Measurements from ENCODE around the gene CA6.
A peak's percentile ranks its signal among the peaks of the same experiment; 100 is the strongest.
"Not testable (repeated sequence)": the region's sequence is repeated elsewhere in the genome, so short reads cannot be mapped to it uniquely, and the experiment has no call there.

The CA6 gene

DNA sequence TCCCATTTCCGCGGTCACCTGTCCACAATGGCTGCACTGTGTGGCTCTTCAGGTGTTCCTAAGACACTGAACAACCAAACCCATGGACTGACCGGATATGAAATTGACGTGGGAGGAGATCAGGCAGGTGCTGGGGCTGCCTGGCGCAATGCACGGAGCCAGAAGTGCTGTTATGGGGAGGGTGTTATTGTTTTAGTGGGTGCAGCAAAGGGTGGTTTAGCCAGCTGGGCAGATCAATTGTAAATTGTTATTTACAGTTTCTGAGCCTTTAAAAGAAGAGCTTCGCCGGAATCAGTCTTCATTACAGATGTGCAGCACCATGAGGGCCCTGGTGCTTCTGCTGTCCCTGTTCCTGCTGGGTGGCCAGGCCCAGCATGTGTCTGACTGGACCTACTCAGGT lies at the start of gene CA6:
Gene CA6, plus strand, starts transcription at position 301 of the 400 bp plus-strand sequence. Its CDS starts 19 bp downstream, at position 320.
- no peak within 1 kb of the TSS for H3K4me3 ChIP-seq (ENCODE audit: control insufficient read depth, low read depth, low read length)
- DNase-seq (ENCODE audit: low read depth) = no peak
- TF ChIP-seq, protein P1, sequence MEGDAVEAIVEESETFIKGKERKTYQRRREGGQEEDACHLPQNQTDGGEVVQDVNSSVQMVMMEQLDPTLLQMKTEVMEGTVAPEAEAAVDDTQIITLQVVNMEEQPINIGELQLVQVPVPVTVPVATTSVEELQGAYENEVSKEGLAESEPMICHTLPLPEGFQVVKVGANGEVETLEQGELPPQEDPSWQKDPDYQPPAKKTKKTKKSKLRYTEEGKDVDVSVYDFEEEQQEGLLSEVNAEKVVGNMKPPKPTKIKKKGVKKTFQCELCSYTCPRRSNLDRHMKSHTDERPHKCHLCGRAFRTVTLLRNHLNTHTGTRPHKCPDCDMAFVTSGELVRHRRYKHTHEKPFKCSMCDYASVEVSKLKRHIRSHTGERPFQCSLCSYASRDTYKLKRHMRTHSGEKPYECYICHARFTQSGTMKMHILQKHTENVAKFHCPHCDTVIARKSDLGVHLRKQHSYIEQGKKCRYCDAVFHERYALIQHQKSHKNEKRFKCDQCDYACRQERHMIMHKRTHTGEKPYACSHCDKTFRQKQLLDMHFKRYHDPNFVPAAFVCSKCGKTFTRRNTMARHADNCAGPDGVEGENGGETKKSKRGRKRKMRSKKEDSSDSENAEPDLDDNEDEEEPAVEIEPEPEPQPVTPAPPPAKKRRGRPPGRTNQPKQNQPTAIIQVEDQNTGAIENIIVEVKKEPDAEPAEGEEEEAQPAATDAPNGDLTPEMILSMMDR (conservative IDR thresholded peaks at IDR 0.05; ENCODE audit: control insufficient read depth, insufficient read depth, low read depth, low read length) = no peak

- DNase-seq (ENCODE audit: low read depth); H3K4me3 ChIP-seq (ENCODE audit: control insufficient read depth, low read depth, low read length): not testable (repeated sequence)
These were observed 48.9 kb upstream of the CA6 start for GRCh38 chr1:8896775-8897174.

- H3K4me3 ChIP-seq (ENCODE audit: control insufficient read depth, low read depth, low read length); DNase-seq (ENCODE audit: low read depth): not testable (repeated sequence)
These were observed 48.2 kb upstream of the CA6 start for GRCh38 chr1:8897505-8897904.

DNA sequence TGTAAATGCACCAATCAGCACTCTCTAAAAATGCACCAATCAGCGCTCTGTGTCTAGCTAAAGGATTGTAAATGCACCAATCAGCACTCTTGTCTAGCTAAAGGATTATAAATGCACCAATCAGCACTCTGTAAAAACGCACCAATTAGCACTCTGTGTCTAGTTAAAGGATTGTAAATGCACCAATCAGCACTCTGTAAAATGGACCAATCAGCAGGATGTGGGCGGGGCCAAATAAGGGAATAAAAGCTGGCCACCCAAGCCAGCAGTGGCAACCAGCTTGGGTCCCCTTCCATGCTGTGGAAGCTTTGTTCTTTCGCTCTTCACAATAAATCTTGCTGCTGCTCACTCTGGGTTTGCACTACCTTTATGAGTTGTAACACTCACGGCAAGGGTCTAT lies 47.2 kb upstream of the CA6 start:
- DNase-seq (ENCODE audit: low read depth); H3K4me3 ChIP-seq (ENCODE audit: control insufficient read depth, low read depth, low read length): not testable (repeated sequence)

DNA sequence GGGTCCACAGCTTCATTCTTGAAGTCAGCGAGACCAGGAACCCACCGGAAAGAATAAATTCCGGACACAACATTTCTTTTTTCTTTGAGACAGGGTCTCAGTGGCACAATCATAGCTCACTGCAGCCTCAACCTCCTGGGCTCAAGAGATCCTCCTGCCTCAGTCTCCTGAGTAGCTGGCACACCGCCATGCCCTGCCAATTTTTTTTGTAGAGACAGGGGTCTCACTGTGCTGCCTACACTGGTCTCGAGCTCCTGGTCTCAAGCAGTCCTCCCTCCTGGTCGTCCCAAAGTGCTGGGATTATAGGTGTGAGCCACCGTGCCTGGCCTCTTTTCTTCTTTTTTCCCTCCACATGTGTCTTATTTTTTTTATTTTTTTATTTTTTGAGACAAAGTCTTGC lies 46.6 kb upstream of the CA6 start:
- H3K4me3 ChIP-seq (ENCODE audit: control insufficient read depth, low read depth, low read length) = no peak overlapping the region
- TF ChIP-seq, protein P1 (conservative IDR thresholded peaks at IDR 0.05; ENCODE audit: control insufficient read depth, insufficient read depth, low read depth, low read length) = no peak
- DNase-seq (ENCODE audit: low read depth) = no peak

- not testable (repeated sequence) for H3K4me3 ChIP-seq (ENCODE audit: control insufficient read depth, low read depth, low read length); DNase-seq (ENCODE audit: low read depth)
These were observed 45.0 kb upstream of the CA6 start for GRCh38 chr1:8900684-8901083.

- peak; percentile 31 for DNase-seq (ENCODE audit: low read depth)
- TF ChIP-seq, protein P1 (conservative IDR thresholded peaks at IDR 0.05; ENCODE audit: control insufficient read depth, insufficient read depth, low read depth, low read length) = peak; percentile 14
- no peak overlapping the region for H3K4me3 ChIP-seq (ENCODE audit: control insufficient read depth, low read depth, low read length)
These were observed 42.9 kb upstream of the CA6 start for GRCh38 chr1:8902765-8903164.

- H3K4me3 ChIP-seq (ENCODE audit: control insufficient read depth, low read depth, low read length) = no peak overlapping the region
- peak; percentile 50 for DNase-seq (ENCODE audit: low read depth)
- TF ChIP-seq, protein P1 (conservative IDR thresholded peaks at IDR 0.05; ENCODE audit: control insufficient read depth, insufficient read depth, low read depth, low read length) = no peak
These were observed 42.3 kb upstream of the CA6 start for GRCh38 chr1:8903410-8903809.

GRCh38 chr1:8903908-8904650 lies 41.6 kb upstream of the CA6 start:
- H3K4me3 ChIP-seq (ENCODE audit: control insufficient read depth, low read depth, low read length) = no peak overlapping the region
- peak; percentile 93 for DNase-seq (ENCODE audit: low read depth)
- TF ChIP-seq, protein P1 (conservative IDR thresholded peaks at IDR 0.05; ENCODE audit: control insufficient read depth, insufficient read depth, low read depth, low read length) = no peak
